ENCODE measurements around the gene GRIN3A. TPM values are rescaled to one million over a fixed set of nuclear protein-coding genes. Genes with fewer than 3 reads are reported as not detected.
"Not testable (repeated sequence)": the region's sequence is repeated elsewhere in the genome, so short reads cannot be mapped to it uniquely, and the experiment has no call there.

Gene GRIN3A
- polyA plus RNA-seq, 3 donors, result 0.01 to 0.02 TPM; not detected in 1

DNA sequence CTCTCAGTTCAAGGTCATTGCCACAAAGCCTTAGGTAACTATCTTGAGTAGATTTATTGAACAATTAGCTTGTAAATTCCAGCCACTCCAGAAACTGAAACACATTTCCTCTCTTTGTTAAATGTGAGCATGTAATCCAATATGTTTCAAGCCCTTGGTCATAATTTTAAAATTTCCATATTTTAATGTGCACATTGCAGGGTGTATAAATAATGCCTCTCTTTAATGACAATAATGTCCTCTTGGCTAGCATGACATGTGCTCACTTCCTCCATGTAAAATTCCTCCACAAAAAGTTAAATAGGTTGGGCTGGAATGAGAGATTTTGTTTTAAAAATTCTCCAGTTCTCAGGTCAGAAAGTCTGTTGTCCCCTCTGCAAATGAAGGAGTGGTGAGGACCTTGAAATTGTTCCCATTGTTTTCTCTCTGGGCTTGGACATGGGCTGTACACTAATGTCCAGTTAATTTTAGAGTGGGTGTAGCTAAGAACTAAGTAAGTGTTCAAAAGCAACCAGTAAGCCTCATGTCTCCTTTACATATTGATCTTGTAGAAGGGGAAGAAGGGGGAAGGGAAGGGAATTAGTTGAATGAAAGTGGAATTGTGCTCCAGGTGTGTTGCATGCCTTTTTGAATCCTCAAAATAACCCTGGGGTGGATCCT lies 146.5 kb downstream of the GRIN3A start:
- no peak overlapping the region for H3K27ac ChIP-seq (ENCODE audit: low read depth, low read length)

DNA sequence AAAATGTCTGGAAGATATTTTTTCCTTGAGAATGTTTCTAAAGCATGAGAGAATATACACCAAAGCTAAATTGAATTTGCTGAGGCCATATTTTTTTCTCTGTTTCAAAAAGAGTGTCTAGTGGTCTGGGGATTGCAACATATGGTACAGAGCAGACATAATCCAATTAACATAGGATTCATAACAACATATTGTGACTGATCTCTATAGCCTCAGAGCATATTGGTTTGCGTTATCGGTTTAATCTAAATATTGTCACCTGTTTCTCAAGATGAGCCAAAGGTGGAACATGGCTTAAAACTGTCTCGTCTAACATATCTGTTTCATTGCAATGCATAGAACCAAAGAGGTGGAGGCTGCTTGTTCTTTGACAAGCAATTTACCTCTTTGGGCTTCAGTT lies 147.5 kb downstream of the GRIN3A start:
- no peak overlapping the region for H3K27ac ChIP-seq (ENCODE audit: low read depth, low read length)
- WGBS, 3 donors, result 84 to 98% (median 94%) methylated on average over 3 of the region's 3 CpGs

DNA sequence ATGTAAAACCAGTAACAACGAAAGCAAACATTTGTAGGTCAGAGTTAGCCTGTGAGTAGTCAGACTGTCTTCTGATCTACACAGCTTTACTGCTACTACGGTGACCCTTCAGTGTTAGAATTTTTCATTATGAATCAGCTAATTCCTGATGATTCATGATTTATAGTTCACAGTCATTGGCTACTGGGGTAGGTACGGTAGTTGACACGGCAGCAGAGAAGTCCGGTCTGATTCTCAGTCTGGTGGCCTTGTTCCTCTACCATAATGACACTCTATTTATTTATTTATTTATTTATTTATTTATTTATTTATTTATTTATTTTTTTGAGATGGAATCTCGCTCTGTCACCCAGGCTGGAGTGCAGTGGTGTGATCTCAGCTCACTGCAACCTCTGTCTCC lies 148.4 kb downstream of the GRIN3A start:
- not testable (repeated sequence) for H3K27ac ChIP-seq (ENCODE audit: low read depth, low read length)
- 91 to 93% (median 93%) methylated on average over 6 of the region's 6 CpGs for WGBS, 3 donors

DNA sequence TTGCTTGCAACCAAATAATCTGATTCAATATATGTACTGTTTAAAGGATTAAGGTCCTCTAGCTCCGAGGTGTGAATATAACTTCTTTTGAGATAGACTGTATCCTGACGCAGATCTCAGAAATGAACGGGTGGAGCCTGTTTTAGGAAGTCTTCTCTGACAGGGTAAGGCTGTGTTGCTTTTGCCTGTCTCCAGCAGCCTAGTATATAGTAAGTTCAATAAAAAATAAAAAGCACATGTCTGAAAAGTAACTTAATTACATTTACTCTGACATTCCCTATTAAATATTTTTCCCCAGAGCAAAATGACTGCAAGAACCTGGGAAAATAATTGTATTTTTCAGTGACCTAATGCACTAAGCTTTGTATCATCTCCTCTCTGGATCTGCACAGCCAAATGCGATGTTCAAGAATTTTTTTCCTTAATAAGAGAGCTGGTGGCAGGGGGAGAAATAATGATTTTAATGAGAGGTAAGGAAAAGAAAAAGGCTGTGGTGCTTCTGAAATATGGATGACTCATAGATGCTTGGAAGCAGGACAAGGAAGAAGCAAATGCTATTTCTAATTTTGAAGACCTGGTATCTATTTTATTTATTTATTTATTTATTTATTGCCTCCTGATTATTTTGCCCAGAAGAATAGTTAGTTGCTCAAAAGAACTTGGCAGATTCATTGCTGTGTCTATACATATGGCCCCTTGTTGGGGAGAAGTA lies 151.0 kb downstream of the GRIN3A start:
- 59 to 84% (median 77%) methylated on average over 4 of the region's 4 CpGs for WGBS, 3 donors

DNA sequence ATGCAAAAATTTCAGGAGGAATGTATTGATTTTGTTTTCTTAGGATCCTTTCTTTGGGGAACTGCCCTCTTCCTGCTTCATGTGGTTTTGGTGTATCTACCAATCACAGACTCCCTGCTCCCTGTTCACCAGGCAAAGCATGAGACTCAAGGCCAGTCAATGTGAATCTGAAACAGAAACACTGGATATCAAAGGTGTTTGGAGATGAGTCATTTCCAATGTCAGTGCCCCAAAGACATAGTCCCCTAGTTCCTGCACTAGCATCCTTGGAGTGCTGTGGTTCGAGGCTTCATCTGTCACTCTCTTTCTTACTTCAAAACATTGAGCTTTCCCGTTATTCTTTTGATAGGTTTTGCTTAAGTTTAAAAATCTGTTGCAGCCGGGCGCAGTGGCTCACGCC lies 151.8 kb downstream of the GRIN3A start:
- no peak overlapping the region for H3K27ac ChIP-seq (ENCODE audit: low read depth, low read length)
- WGBS, 3 donors, result 70 to 94% (median 90%) methylated on average over 5 of the region's 5 CpGs

More for the DNA sequence above, 151.0 kb downstream of the GRIN3A start:
- H3K27ac ChIP-seq (ENCODE audit: low read depth, low read length), result no peak overlapping the region

DNA sequence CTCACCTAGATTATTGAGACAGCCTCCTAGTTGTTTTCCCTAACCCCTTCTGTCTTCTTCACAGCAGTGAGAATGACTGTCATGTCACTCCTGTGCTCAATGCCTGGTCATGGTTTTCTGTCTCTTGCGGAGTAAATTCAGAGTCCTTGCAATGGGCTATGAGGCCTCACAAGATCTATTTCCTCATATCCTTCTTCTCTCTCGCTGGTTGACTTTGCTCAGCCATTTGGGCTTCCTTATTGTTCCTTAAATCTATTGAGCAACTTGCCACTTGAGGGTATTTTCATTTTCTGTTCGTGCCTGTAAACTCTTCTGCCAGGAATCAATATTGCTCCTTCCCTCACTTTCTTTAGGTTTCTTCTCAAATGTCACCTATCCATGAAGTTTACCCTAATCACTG lies 152.7 kb downstream of the GRIN3A start:
- H3K27ac ChIP-seq (ENCODE audit: low read depth, low read length), result no peak overlapping the region
- WGBS, 3 donors, result 33 to 62% (median 51%) methylated on average over 3 of the region's 3 CpGs

DNA sequence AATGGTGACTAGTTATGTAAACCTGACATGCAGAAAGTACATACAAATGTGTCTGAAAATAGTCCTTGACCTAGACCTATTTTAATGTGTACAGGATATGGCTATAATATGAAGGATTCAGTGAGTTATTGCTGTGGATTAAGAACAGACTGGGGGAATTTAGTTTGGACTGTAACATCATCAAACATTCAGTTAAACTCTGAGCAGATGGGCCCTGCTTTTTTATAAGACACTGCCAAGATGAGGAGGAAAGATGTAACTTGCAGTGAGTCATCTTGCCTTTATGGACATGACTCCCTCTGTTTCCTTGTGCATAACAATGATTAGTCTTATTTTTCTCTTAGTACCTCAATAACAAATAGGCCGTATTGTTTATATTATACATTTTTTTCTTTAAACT lies 155.9 kb downstream of the GRIN3A start:
- 68 to 77% (median 74%) methylated on average over 1 of the region's 1 CpG for WGBS, 3 donors
- no peak overlapping the region for H3K27ac ChIP-seq (ENCODE audit: low read depth, low read length)

DNA sequence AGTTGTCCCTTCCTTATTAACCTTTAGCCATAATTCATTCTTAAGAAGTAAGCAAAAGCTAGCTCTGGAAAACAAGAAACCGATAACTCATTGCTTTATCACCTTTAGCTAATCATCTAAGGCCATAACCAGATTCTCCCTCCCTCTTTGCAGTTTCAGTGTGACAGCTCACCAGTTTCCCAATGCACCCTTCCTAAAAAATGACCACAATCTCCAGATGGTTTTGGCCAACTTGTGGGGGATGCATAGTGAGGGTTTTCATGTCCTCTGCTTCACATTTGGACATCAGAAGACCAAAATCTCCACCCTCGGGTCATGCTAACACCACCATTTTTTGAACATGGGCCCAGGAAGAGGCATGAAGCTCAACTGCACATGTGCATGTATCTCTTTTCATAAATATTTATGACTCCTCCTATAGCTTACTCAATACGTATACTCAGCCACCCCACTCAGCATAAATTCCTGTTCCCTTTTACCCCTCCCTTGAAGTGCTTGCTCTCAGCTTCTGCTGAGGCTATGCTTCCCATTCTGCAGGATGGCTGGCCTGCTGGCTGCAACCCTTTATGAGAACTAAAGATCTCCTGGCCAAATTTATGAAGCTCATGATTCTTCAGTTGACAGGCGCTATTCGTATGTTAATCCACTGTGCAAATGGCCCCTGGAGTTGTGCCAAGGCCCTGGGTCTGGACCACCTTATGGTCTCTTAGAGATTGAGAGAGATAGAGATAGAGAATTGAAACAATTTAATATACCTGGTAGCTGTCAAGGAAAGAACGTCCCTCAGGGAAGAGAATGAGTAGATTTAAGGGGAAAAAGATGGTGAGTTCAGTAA lies 158.5 kb downstream of the GRIN3A start:
- WGBS, 3 donors, result 72 to 82% (median 74%) methylated on average over 6 of the region's 6 CpGs

DNA sequence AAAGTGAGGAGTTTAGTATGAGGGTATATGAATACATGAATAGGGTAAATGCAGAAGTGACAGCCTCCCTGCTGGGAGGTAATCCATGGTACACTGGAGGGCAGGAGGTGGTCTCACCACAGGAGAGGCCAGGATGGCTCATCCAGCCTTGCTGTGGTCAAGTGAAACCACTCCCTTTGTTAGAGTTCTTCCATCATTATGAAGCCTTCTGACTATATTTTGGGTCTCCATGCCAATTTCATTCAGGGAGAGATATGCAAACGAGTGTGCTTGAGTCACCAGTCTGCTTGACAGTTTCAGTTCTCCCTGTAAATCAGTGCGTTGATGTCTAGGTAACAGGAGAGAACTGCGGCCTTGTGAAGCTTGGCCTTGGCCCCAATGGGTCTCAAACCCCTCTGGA lies 160.1 kb downstream of the GRIN3A start:
- no peak overlapping the region for H3K27ac ChIP-seq (ENCODE audit: low read depth, low read length)
- 74 to 83% (median 82%) methylated on average over 3 of the region's 3 CpGs for WGBS, 3 donors

More for the DNA sequence above, 158.5 kb downstream of the GRIN3A start:
- no peak overlapping the region for H3K27ac ChIP-seq (ENCODE audit: low read depth, low read length)

DNA sequence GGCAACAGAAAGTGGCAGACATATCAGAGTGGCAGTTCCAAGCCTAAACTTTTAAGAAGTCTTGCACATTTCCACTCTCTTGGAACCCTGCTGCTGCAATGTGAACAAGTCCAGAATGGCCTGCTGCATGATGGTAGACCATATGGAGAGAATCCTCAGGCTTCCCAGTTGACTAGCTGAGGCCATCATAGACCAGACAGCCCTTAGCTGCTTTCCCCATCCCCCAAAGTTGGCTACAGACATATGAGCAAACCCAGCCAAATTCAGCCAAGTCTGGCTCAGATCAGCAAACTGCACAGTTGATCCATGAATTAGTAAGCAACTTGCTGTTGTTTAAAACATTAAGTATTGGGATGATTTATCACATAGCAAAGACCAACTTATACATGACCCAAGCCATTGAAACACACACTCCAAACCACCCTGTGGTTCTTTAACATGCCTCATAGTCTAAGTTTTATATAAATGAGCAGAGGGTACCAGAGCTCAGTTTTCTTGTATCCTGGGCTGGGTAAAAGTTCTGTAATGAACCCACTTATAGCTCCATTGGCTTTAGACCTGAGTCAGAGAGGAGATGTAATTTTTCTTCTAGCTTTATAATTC lies 163.6 kb downstream of the GRIN3A start:
- H3K27ac ChIP-seq (ENCODE audit: low read depth, low read length), result no peak overlapping the region

DNA sequence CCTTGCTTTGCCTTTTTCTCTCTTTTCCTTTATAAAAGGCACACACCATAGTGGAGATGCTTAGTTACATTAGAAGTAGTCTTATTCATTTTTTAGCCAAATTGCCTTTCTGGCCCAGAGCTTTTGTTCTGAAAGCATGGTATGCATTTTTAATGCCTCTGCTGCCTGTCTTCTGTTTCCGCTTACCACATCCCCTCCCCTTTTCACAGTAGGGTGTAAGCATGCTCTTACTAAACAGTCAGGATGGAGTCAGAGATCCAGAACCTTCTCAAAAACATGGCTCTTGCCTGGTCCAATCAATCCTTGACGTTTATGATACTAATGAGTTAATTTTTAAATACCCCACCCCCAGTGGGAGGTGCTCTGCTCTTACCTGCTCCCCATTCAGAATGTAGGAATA lies 166.1 kb downstream of the GRIN3A start:
- no peak overlapping the region for H3K27ac ChIP-seq (ENCODE audit: low read depth, low read length)
- WGBS, 3 donors, result 58 to 82% (median 65%) methylated on average over 2 of the region's 2 CpGs

DNA sequence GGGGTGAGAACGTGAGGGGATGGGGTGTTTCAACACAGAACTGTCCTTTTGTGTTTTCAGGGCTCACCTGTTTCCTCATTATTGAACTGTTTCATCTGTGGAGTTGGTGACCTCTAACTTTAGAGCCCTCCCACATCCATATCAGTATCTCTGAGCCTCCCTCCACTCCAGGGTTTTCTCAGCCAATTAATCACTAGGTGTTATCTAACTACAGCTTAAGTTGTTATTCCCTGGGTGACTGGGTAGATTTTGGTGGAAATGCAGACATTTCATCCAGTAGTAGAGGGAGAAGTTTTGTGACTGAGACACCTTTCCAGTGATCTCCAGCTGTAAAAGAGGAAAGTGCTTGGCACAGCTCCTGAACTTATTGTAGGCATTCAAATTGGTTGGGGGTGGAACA lies 167.3 kb downstream of the GRIN3A start:
- 45 to 71% (median 68%) methylated on average over 1 of the region's 1 CpG for WGBS, 3 donors
- H3K27ac ChIP-seq (ENCODE audit: low read depth, low read length), result no peak overlapping the region

DNA sequence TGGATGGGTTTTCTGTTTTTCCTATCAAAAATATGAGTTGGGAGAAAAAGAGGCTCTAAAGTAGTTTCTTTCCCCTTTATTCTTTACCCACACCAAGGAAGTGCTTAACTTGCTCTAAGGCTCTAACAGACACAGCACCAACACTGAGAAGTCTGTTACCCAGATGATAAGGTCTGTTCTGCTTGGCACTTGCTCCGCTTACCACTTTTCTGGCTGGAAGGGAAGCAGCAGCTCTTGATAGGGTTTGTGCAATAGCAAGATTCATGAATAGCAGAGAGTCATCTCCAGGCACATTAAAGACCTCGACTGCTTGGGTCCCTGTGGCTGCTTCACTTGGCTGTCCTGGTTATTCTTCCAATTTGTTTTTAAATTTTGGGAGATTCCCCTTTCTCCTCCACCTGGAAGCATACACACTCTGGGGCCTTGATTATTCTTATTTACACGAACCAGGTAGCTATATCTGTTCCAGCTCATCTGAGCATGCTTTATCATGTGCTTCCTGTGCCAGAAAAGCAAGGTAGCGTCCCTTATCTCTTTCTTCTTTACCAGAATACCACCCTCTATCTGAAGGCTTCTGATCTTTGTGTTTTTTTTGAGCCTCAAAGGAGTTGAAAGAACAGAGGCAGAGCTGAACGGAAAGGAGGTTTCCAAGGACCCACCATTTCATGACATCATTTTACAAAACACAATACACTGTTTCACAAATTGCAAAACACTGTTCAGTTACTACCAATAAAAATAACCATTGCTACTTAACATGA lies 168.5 kb downstream of the GRIN3A start:
- H3K27ac ChIP-seq (ENCODE audit: low read depth, low read length), result no peak overlapping the region
- 72 to 83% (median 78%) methylated on average over 5 of the region's 5 CpGs for WGBS, 3 donors

DNA sequence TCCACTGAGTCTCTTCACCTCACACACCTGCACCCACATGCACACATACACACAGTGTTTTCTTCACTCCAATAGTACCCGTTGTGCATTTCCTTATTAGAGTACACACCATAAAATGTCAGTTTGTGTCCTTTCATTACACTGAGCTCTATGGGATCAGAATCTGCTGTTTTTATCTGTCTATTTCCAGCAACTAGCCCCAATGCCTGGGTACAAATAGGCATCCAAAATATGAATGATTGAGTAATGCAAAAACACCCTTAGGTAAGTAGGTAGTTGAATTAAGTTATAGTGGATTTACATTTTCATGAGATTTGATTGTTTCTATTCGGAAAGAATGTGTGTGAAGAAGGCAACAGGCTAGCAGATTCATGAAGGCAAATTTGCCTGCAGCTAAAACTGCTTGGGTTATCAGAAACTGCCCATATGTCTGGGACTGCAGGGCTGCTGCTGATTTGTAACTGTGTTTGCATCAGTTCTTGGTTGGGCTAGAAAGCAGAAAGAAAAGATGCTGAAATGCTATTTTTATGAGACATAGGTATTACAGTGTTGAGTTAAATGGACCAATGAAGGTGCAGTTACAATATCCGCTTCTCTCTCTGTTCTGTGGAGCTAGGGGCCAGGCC lies 170.6 kb downstream of the GRIN3A start:
- whole genome bisulfite sequencing, 3 donors, result 93 to 95% (median 94%) methylated on average over 3 of the region's 3 CpGs
- no peak overlapping the region for H3K27ac ChIP-seq (ENCODE audit: low read depth, low read length)

DNA sequence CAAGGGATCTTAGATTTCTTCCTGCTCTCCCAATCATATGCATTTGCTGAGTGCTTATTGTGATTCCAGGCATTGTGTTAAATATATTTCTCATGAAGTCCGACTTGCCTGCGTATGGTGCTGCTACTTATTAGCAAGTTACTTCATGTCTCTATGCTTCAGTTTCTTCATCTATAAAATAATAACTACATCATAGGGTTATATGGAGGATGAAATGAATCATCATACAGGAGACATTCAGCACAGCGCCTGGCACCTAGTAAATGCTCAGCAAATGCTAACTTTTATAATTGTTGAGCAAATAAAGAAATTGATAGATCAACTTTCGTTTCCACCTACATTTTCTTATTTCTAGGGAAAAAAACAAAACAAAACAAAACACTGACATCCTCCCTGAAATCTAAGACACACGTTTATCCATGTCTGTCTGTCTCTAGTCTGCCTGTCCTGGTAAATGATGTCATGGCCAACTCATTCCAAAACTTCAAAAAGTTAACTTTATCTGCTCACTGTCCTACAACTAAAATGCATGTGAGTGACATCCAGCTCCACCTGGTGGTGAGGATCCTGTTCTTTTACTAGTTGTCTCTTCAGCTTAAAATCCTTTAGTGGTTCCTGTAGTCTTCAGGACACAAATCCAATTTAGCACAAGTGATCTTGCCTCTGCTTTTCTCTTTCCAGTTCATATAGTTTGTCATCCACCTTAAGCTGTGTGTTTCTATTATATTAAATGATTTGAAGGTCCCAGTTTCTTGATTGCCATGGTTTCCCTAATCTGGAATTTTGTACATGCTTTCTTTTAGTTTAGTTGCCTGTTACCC lies 171.3 kb downstream of the GRIN3A start:
- no peak overlapping the region for H3K27ac ChIP-seq (ENCODE audit: low read depth, low read length)
- WGBS, 3 donors, result 87 to 92% (median 89%) methylated on average over 5 of the region's 5 CpGs

DNA sequence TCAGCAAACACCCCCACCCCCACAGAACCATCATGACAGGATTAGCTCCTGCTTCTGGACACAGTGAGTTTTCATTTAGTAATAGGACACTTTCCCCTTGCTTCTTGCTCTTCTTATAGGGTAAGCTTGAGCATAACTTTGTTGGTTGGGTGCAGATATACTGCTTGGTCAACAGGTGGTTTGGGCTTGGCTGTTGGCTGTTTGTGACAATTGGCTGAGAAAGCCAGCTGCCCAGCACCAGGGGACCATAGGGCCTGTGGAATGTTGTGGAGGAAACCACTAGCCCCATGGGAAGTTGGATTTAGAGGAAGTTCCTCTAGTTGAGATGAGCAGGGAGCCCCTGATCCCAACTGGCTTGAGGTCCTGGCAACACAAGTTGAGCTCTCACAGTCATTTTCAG lies 174.2 kb downstream of the GRIN3A start:
- H3K27ac ChIP-seq (ENCODE audit: low read depth, low read length), result no peak overlapping the region

DNA sequence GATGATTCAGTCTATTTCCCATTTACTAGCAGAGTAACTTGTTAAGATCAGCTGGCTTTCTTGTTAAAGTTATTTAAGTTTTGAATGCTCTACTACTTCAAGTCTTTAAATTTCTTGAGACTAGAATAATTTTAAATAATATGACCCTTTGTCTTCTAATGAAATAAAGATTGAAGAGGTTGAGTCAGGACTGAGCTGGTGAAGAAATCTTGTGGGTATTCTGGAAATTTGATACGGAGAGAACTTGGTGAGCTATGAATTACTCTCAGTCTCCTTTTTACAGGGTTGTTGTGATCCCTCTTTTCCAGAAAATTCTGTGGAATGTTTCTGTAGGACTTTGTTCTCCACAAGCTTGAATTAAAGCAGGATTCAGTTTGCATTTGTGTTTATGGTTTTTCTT lies 175.5 kb downstream of the GRIN3A start:
- H3K27ac ChIP-seq (ENCODE audit: low read depth, low read length), result no peak overlapping the region
- WGBS, 3 donors, result 86 to 100% (median 95%) methylated on average over 1 of the region's 1 CpG

All from adipose tissue (tissue), 3 donors.